ENCODE results near the gene KCTD2. TPM values are rescaled to one million over a fixed set of nuclear protein-coding genes. Genes with fewer than 3 reads are reported as not detected.

Gene KCTD2
- total and polyA plus RNA-seq, 2 experiments from 2014 or later = 20.7 to 24.4 TPM

DNA sequence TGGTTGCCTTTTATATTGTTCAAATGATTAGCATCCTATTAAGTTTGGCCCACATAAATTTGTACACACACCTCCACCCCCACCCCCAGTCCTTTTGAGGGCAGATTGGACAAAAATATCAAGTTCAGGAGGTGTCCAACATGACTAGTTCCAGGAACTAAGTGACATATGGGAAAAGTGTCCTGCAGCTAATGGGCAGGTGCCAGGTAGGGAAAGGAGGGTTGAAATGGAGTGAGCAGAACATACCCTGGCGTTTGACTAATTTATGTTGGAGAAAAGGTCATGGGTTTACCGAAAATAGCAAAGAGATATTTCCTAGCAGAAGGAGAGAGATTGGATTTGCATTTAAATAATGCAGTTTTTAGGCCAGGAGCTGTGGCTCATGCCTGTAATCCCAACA, 4.9 kb downstream of the KCTD2 start:
- Histone ChIP-seq H3K27me3 (no peaks in the 10 kb centered on the region), H3K27ac (no peak overlapping the region), H3K9me3 (ENCODE audit: low read depth) (no peaks in the 10 kb centered on the region), H3K4me3 (no peak overlapping the region), H3K4me1 (ENCODE audit: low read depth) (peaks cover 8% of the 10 kb centered on the region), H3K36me3 (peaks cover 34% of the 10 kb centered on the region)
- no peak for DNase-seq (ENCODE audit: low read depth in 1 of 2, low spot score in 1 of 2)
- no peak for TF ChIP-seq CTCF (IDR thresholded peaks at IDR 0.05; ENCODE audit: low read depth, low read length)

GRCh38 chr17:75059369-75060345, 12.6 kb downstream of the KCTD2 start:
- Histone ChIP-seq H3K27ac (no peak overlapping the region), H3K36me3 (peaks cover 35% of the 10 kb centered on the region), H3K4me3 (no peak overlapping the region), H3K27me3 (no peaks in the 10 kb centered on the region), H3K4me1 (ENCODE audit: low read depth) (no peaks in the 10 kb centered on the region), H3K9me3 (ENCODE audit: low read depth) (no peaks in the 10 kb centered on the region)
- peak in 1 of 2 donors; percentile 75 for DNase-seq (ENCODE audit: low read depth in 1 of 2, low spot score in 1 of 2)
- peak; percentile 54 for TF ChIP-seq CTCF (IDR thresholded peaks at IDR 0.05; ENCODE audit: low read depth, low read length)

GRCh38 chr17:75060434-75061054, 13.5 kb downstream of the KCTD2 start:
- peaks cover 31% of the 10 kb centered on the region for H3K36me3 ChIP-seq
- no peak for TF ChIP-seq CTCF (IDR thresholded peaks at IDR 0.05; ENCODE audit: low read depth, low read length)
- no peaks in the 10 kb centered on the region for H3K27me3 ChIP-seq
- no peaks in the 10 kb centered on the region for H3K9me3 ChIP-seq (ENCODE audit: low read depth)
- no peak overlapping the region for H3K4me3 ChIP-seq
- no peak overlapping the region for H3K27ac ChIP-seq
- no peaks in the 10 kb centered on the region for H3K4me1 ChIP-seq (ENCODE audit: low read depth)
- no peak for DNase-seq (ENCODE audit: low read depth in 1 of 2, low spot score in 1 of 2)

DNA sequence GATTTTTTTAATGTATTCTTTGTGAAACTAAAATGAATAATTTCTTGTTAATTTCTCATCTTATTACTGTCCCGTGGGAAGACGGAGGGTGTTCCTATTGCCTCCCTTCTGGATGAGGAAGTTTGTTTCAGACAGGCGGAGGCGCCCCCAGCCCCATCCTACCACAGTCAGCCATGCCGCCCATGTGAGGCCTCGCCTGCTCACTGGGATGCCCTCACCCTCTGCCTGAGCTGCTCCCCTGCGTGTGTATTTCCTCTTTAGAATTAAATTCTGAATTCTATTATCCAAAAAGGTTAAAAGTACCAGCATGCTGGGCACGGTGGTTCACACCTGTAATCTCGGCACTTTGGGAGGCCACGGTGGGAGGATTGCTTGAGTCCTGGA, 14.0 kb downstream of the KCTD2 start:
- Histone ChIP-seq H3K27ac (no peak overlapping the region), H3K9me3 (ENCODE audit: low read depth) (no peaks in the 10 kb centered on the region), H3K36me3 (peaks cover 29% of the 10 kb centered on the region), H3K27me3 (no peaks in the 10 kb centered on the region), H3K4me3 (no peak overlapping the region), H3K4me1 (ENCODE audit: low read depth) (no peaks in the 10 kb centered on the region)
- no peak for TF ChIP-seq CTCF (IDR thresholded peaks at IDR 0.05; ENCODE audit: low read depth, low read length)
- DNase-seq (ENCODE audit: low read depth in 1 of 2, low spot score in 1 of 2) = no peak

DNA sequence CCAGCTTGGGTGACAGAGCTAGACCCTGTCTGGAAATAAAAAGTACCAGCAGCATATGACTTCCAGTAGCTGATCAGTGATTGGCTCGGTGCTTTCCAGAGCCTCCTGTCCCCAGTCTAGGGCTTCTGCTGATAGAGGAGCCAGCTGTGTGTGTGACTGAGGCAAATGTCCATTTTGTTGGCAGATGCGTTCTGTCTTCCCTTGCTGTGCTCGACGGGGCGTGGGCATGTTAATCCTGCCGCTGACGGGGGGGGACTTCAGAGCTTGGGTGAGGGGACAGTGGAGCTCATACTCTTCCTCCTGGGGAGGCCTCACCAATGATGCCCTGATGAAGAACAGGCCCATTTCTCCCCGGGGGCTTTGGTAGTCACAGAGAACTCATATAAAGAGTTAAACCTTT, 14.6 kb downstream of the KCTD2 start:
- Histone ChIP-seq H3K27ac (no peak overlapping the region), H3K4me3 (no peak overlapping the region), H3K36me3 (peaks cover 23% of the 10 kb centered on the region), H3K27me3 (no peaks in the 10 kb centered on the region), H3K9me3 (ENCODE audit: low read depth) (no peaks in the 10 kb centered on the region), H3K4me1 (ENCODE audit: low read depth) (no peaks in the 10 kb centered on the region)
- no peak for DNase-seq (ENCODE audit: low read depth in 1 of 2, low spot score in 1 of 2)
- no peak for TF ChIP-seq CTCF (IDR thresholded peaks at IDR 0.05; ENCODE audit: low read depth, low read length)
